ENCODE data around the gene LAMP1.
"Not testable (repeated sequence)": the region's sequence is repeated elsewhere in the genome, so short reads cannot be mapped to it uniquely, and the experiment has no call there.

Gene LAMP1

GRCh38 chr13:113298043-113298945 lies 1.3 kb downstream of the LAMP1 start:
- DNase-seq = no peak

GRCh38 chr13:113299951-113300350 lies 2.9 kb downstream of the LAMP1 start:
- no peak for DNase-seq

- DNase-seq = no peak
Observed at GRCh38 chr13:113302986-113303385, 5.9 kb downstream of the LAMP1 start.

- no peak for DNase-seq
Observed at GRCh38 chr13:113304121-113304520, 7.1 kb downstream of the LAMP1 start.

GRCh38 chr13:113305208-113305607 lies 8.2 kb downstream of the LAMP1 start:
- DNase-seq = no peak

GRCh38 chr13:113307491-113307890 lies 10.5 kb downstream of the LAMP1 start:
- no peak for DNase-seq

- no peak for DNase-seq
Observed at GRCh38 chr13:113309473-113309872, 12.4 kb downstream of the LAMP1 start.

- not testable (repeated sequence) for DNase-seq
Observed at GRCh38 chr13:113314112-113314511, 17.1 kb downstream of the LAMP1 start.

- DNase-seq = not testable (repeated sequence)
Observed at GRCh38 chr13:113314895-113315470, 17.9 kb downstream of the LAMP1 start.

GRCh38 chr13:113315992-113316391 lies 19.0 kb downstream of the LAMP1 start:
- DNase-seq = no peak

- DNase-seq = no peak
Observed at GRCh38 chr13:113317031-113317430, 20.0 kb downstream of the LAMP1 start.

GRCh38 chr13:113318956-113319355 lies 21.9 kb downstream of the LAMP1 start:
- no peak for DNase-seq

- no peak for DNase-seq
Observed at GRCh38 chr13:113319371-113319770, 22.3 kb downstream of the LAMP1 start.

GRCh38 chr13:113320226-113320875 lies 23.3 kb downstream of the LAMP1 start:
- DNase-seq = no peak

GRCh38 chr13:113321546-113321945 lies 24.5 kb downstream of the LAMP1 start:
- DNase-seq = no peak

GRCh38 chr13:113322043-113322461 lies 25.0 kb downstream of the LAMP1 start:
- DNase-seq = no peak

- DNase-seq = no peak
Observed at GRCh38 chr13:113322890-113323651, 26.0 kb downstream of the LAMP1 start.

- DNase-seq = no peak
Observed at GRCh38 chr13:113323869-113324268, 26.8 kb downstream of the LAMP1 start.

GRCh38 chr13:113324398-113324797 lies 27.4 kb downstream of the LAMP1 start:
- no peak for DNase-seq

- DNase-seq = no peak
Observed at GRCh38 chr13:113325779-113326178, 28.7 kb downstream of the LAMP1 start.

GRCh38 chr13:113327391-113327765 lies 30.3 kb downstream of the LAMP1 start:
- DNase-seq = no peak

- DNase-seq = no peak
Observed at GRCh38 chr13:113327766-113328471, 30.9 kb downstream of the LAMP1 start.
